Panc1 (cell line): ENCODE measurements around the gene EFNA5.

ENCODE experiments used
- CTCF ChIP-seq: fragments of 450-650 bp; IDR thresholded peaks from 2 replicates; pipeline ENCODE4 v1.5.1; 2017; ENCODE audit warnings: mild to moderate bottlenecking
- TCF7L2 ChIP-seq: IDR thresholded peaks from 2 replicates; pipeline ENCODE4 v1.6.1; 2011; ENCODE audit warnings: mild to moderate bottlenecking, low read depth, low read length, inconsistent platforms

DNA sequence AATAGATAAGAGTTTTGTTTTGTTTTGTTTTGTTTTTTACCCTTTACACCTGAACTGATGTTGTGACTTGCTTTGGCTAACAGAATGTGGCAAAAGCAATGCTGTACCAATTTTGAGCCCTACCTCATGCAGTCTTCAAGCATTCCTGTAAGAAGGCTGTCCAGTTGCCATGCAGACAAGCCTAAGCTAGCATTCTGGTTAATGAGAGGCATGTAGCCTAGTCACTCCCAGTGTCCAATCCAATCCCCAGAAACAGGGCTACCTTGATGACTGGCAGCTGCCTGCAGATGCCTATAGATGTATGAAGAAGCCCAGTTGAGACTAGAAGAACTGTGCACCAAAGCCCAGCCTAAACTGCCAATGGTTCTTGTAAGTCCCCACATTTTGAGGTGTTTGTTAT lies 9.4 kb upstream of the EFNA5 start:
- no peak for TF ChIP-seq TCF7L2
- no peak for TF ChIP-seq CTCF
